Activated T-helper 9 cell treated with anti-CD3 and anti-CD28 coated beads, Interleukin-2, amount 50 U/mL, for 16 hours (primary cell): ENCODE results near the gene PRKAG2.

Experiments used
- DNase-seq: peaks from one replicate; pipeline ENCODE4 v3.0.0-alpha.2; 2020; ENCODE audit warnings: low read depth

The PRKAG2 gene

DNA sequence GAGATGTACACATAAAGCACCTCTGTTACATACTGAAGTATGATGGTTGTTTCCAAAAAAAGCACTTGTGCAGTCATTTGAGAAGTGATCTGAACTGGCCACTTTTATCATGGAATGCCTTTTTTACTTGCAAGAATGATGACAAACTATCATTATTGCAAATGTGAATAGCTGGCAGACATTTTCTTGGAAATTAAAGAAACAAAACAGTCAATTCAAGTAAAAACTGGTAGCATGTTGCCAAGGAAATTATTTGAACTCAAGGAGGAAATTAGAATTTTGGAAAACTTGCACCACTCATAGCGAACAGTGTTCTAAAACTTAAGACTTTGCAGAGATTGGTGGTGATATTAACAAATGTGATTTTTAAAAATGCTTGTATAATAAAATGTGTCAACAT is 363.8 kb downstream of the PRKAG2 start:
- no peak for DNase-seq

DNA sequence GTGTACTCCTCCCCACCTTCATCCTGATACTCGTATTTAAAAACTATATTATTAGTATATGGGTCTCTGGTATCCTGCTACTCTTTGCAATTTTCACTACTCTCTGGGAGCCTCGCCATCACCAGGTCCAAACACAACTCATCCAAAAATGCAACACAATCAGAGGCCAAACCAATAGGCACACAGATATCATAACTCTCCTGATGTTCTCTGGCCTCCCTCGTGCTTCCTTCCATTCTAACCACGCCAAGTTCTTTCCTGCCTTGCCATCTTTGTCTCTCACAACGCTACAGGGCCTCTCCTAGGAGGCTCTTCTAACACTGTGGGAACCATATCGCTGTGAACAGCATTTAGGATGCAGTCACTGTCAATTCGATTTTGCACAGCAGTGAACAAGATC is 364.6 kb downstream of the PRKAG2 start:
- no peak for DNase-seq

DNA sequence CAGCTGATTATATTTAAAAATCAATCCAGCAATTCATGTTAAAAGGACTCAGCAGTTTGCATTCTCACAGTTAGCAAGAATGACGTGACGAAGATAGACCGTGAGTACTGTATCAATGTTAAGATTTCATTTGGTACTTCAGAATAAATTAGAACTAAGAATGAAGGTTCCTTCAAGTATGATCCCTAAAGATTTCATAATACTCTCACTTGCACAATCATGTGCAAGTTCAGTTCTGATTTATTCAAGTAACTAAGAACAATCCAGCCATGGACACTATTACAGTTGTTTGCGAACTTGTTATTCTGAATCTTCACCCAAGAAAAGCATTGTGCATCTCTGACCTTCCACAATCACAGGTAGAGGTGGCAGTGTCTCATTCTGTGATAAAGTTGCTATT is 365.0 kb downstream of the PRKAG2 start:
- no peak for DNase-seq

DNA sequence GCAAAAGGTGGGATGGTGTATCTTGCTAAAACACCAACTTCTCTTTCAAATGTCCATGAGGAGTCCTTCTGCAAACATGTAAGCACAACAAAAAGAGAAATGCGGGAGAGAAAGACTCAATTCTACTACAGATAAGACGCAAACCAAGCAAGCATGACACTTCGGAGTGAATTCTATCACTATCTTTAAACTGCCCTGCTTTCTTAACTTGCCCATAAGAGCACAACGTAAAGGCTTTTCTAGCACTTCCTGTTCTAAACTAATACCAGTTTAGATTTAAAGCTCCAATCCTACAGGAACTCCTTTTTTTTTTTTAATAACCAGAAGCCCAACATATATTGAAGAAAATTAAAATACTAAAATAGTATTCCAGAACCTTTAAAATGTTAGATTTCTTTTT is 365.6 kb downstream of the PRKAG2 start:
- no peak for DNase-seq

DNA sequence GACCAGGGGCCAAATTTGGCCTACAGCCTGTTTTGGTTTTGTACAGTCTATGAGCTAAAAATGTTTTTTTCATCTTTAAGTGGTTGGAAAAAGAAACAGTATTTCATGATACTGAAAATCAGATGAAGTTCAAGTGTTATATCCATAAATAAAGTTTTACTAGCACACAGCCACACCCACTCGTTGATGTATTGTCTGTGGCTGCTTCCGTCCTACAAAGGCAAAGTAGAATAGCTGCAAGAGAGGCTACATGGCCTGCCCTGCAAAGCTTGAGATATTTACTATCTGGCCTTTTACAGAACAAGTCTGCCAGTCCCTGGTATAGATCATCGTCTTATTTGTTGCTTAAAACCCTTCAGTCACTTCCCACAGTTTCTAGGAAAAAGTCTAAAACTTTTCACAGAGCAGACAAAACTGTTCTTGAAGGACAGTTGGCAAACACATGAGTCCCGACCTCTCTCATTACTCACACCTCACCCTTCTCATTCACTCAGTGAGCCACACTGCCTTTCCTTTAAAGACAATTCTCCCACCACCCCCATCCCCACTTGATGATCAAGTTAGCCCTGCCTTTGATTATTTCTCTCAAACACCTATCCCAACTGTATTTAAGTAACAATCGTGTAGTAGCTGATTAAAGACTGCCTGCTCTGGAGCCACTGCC is 367.1 kb downstream of the PRKAG2 start:
- no peak for DNase-seq

DNA sequence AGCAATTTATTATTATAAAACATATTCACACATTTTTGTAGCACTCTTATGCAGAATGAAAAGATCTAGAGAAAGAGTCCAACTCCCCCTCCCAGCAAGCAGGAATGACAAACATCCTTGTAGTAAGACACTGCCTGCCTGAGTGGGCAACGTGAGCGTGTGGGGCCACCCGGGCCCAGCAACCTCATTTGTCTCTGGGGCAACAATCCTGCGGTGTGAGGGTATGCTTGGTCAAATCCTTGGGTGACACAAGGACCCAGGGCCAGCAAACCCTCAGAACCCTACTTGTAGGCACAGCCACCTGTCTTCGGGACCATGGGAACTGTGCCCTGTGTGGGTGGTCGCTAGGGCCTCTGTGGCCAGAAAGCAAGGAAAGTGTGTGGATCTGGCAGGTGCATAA is 367.9 kb downstream of the PRKAG2 start:
- DNase-seq = no peak

DNA sequence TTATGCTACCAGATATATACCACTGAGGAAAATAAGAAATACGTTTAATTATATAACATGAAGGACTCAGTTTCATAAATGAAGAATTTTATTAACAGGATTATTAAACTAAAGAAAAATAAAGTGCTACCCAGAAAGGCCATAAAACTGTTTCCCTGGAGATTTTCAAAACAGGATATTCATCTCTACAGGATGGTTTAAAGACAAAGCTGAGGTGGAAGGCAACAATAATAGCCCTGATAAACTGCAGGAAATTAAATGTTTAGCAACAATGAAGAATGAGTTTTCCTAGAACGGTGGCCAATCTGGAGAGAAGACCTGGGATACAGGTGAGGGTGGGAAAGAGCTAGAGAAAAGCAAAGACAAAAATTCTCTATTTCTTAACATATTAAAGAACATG is 369.1 kb downstream of the PRKAG2 start:
- DNase-seq = no peak

DNA sequence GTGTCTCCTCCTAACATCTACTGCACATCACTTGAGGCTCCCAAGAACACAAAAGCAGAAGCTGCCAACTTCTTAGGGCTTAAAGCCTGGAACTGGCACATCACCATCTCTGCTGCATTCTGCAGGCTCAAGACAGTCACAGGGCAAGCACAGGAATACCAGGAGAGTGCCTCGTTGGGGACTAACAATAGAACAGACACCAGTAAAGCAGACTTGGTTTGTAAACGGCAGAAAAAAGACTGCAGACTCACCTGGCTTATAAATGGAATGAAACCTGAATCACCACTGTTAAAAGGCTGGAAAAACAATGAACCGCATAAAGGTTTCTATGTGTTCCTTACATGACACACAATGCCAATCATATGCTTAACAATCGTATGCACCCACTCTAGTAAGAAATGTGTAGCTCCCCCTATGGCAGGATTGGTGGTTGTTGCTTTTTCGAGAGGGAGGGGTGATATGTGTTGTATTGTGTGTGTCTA is 370.0 kb downstream of the PRKAG2 start:
- DNase-seq = no peak
